Brain pericyte (primary cell): ENCODE measurements around the gene LEPROT.

Source experiments
- DNase-seq: peaks from one replicate; pipeline ENCODE4 v3.0.0-alpha.2; 2012; ENCODE audit warnings: low read depth, low spot score

Gene LEPROT

DNA sequence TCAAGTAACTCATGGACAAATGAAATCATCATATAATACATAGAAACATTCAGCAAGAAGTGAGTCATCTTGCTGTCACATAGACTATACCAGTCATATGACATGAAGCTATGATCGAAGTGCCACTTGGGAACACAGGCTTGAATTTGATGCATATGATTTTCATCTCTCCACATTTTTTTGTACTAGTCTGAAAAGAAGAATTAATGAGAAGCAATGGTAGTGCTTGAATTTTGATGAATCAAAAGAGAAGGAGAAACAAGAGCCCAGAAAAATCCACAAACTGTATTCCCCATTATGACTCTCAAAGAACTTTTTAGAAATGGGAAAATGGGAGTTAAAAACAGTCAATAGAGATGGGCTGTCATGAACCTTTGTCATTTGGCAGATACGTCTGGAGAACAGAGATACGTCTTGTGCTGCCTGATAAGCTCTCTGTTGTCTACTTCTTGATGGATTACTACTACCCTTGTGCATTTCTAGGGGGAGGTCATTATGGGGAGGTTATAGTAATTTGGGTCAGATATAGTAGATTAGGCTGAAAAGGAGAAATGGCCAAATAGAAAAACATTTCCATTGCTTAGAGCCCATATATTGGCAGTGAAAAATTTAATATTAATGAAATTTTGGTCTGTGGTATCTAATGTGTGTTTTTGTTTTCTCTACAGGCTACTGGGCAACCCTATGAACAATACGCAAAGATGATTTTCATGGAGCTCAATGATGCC lies 8.0 kb upstream of the LEPROT start:
- DNase-seq = no peak

DNA sequence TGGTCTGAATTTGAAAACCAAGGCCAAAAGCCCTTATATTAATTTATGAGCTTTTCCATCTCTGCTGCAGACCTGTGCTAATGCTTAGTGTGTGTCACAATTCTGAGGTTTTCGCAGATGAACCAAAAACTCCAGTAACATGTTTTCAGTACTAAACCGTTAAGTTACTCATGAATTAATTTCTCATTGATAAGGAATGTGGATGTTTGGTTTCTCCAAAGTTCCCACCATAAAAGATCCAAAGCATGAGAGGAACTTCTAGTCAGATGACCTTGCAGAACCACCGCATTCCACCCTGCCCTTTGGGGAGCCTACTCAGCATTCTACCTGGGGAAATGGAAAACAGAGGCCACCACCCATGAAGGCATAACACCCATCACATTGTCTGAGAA lies 7.5 kb upstream of the LEPROT start:
- DNase-seq = no peak

DNA sequence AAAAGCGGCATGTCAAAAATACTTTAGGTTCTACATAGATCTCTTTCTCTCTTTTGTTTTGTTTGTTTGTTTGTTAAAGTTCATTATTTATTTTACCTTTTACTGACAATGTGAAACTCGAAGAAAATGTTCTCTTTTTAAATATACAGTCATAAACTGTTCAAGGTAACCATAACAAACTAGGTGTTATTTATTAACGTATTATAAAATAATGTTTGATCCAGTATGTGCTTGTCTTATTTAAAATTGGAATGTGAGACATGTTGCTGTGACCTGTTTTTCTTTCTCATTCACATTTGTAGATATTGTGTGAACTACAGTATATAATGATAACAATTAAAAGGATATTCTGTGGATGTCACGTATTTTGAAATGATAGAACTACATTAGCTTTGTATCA lies 5.9 kb upstream of the LEPROT start:
- DNase-seq = no peak

DNA sequence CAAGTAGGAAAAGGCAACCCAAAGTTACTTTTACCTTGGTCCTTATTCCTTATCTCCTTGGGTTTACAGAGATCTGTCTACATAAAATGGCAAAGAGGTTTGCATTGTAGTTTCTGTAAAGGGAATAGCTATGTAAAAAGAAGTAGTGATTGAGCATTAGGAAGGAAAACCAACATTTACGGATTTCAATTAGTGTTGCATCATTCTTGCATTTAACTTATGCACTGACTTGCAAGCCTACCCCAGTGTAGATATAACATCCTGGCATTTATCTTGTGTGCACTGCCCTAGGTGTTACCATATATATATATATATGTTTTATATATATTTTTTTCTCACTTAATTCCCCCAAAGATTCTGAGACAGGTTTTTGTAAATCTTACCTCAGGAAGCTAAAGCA lies 3.7 kb upstream of the LEPROT start:
- DNase-seq = no peak

DNA sequence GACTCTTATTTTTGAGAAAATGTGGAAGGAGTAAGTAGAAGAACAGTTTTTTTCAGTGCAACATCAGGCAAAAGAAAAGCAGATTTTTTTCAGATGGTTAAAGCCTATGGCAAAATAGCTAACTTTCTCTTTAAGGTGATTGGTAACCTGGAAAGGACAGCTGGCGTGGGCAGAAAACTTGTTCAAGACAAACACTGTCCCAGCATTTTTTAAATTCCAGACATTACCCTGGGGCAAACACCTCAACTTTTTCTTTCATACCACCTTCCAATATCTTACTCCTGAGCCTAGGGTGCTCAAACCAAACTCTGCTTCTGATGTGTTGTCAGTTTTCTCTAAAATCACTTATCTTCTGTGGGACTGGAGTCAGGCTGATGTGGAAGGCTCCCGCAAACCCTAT lies 2.7 kb upstream of the LEPROT start:
- DNase-seq = no peak

DNA sequence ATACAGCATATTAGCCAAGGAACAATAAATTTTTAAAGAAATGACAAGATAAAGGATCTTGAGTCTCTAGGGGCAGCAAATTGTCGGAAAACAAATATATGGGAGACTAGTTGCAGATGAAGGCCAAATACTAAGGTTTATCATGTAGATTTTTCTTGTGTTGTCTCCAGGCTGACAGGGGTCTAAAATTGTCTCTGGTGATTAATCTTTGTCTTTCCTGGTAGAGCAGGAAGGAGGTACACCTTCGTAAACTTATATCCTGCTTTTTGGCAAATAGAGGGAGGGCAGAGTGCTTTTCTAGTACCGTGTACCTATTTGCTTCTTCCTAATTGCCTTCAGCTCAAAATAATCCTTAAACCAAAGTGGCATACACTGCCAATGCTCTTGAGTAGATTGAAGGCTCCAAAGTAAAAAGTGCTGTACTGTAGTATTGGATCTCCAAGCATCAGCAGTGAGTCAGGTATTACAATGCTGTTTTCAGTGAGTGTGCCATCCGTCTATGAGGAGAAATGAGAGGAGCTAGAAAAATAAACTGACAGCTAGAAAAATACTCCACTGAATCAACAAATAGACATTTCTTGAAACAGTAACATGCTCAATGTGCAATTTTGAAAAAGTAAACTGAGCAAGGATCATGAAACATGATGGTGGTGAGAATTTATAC lies 1.8 kb upstream of the LEPROT start:
- DNase-seq = no peak

DNA sequence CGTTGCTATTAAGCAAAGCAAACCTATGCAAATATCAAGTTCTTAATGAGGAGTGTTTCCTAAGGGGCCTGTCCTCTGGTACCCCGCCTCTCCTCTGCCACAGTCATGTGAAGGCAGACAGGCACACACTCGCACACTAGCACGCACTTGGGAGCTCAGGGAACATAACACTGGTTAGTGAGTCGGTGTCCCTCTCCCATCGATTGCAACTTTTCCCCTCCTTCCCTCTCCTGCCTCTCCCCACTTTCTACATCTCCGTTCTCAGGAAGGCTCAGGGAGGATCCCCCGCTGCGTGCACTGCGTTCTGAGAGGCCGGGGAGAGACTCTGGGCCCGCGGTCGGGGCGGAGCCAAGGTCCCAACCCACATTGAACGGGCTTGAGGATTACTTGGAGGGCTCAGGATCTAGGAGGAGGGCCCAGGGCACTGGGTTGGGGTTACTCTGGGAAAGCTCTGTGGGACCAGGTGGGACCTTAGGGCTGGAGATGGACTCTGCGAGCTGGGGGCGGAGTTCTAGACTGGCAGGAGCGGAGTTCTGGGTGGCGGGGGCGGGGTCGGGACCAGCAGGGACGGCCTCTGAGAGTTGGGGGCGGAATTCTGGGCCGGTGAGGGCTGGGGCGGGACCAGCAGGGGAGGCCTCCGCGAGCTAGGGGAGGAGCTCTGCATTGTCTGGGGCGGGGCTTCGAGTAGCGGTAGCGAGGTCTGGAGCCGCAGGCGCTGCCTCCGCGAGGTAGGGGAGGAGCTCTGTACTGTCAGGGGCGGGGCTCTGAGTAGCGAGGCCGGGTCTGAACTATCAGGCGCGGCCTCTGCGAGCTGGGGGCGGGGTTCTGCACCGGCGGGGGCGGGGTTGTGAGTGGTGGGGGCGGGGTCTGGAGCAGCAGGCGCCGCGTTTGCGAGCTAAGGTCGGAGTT lies 533 bp upstream of the LEPROT start:
- peak; percentile 94 for DNase-seq

DNA sequence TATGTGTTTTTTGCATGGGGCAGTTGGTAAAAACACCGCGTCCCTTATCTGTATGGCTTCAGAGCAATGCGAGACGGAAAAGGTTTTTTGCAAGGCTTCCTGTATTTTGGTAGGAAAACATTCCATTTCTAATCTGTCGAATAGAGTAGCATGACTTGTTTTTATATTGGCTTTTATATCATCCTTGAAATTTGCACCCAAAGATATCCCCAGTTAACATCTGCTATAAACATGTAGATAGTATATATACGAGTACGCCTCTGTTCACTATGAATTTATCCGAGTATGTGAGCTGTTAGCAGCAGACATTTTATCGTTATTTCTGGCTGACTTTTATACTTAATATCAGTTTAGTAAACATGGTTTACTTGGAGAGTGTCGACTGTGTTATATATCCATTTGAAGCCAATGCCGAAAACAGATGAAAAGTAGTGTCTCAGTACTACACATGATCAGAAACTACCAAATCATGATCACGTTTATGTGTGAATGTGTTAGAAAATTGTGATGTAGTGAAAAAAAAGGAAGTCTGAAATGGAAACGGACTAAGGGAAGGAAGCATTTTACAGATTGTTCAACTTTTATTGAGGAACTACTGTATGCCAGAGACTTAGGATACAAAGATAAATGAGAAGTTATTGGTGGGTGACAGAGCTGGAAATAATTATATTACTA lies 1.0 kb downstream of the LEPROT start:
- DNase-seq = no peak

DNA sequence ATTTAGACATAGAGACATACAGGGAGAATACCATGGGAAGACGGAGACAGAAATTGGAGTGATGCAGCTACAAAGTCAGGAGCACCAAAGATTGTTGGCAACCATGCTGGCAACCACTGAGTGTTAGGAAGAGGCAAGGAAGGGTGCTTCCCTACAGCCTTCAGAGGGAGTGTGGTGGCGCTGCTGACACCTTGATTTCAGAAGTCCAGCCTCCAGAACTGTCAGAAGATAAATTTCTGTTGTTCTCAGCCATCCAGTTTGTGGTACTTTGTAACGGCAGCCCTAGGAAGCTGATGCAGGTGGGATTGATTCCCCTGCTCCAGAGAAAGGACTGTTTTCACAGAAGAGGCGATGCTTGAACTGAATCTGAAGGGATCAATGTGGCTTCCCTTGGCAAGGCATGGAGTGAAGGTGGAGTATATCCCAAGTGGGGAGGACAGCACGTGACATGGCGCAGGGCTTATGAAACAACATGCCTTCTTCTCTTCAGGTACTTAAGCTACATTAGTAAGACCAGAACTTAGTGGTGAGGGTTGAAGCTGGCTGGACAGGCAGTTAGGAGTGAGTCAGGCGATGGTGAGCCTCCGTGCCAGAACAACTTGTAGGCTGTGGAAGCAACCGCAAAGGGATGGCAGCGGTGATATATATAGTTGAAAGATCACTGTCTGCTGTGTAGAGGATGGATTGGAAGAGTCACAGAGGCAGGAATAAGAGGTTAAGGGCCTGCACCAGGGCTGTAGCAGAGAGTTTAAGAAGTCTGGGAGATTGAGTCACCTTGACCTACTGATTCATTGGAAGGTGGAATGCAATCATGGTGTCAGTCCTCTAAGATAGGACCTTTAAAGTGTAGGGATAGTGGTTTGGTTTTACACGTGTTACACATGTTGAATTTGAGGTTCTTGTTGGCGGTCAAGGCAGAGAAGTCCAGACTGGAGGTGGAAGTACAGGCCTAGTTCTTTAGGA lies 2.1 kb downstream of the LEPROT start:
- no peak for DNase-seq

DNA sequence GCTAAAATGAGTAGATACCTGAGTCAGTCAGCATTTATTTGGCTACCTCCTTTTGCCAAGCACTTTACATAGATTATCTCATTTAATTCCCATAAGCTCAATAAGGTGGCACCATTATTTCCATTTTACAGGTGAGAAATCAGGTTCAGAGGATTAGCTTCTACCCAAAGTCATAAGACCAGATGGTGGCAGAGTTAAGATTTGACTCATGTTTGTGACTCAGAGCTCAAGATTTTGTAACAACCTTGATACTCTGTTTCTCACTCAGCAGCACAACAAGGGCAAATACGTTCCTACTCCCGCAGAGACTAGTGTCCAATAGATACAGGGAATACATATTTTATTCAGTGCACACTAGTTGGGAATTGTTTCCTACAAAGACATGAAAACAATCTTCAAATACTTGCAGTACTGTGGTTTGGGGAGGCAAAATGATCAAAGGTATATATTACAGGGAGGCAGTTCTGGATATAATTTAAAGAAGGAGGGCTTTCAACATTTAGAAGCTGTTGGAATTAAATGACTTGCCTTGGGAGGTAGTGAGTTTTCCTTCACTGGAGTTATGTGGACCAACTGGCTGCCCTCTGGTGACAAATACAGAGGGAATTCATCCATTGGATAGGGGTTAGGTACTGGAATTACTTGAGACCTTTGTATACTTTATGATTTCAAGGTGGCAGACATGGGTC lies 3.6 kb downstream of the LEPROT start:
- DNase-seq = no peak

DNA sequence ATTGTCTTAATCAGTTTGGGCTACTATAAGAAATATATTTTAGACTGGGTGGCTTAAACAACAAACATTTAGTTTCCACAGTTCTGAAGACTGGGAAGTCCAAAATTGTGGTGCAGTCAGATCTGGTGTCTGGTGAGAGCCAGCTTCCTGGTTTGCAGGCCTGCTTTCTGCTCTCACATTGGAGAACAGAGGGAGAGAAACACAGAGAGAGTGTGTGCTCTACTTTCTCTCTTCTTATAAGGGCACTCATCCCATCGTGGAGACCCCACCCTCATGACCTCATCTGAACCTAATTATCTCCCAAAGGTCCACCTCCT lies 4.1 kb downstream of the LEPROT start:
- no peak for DNase-seq

DNA sequence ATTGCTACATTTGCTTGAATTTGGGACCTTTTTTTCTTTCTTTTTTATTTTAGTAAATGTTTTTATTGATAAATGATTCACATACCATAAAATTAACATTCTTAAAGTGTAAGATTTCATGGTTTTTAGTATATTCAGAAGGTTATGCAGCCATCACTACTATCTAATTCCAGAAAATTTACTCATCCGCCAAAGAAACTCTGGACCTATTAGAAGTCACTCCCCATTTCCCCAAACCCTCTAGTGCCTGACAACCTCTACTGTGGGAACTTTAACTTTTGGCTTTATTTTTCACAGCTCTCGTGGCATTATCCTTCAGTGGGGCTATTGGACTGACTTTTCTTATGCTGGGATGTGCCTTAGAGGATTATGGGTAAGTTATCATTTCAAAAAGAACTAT lies 4.5 kb downstream of the LEPROT start:
- DNase-seq = no peak

DNA sequence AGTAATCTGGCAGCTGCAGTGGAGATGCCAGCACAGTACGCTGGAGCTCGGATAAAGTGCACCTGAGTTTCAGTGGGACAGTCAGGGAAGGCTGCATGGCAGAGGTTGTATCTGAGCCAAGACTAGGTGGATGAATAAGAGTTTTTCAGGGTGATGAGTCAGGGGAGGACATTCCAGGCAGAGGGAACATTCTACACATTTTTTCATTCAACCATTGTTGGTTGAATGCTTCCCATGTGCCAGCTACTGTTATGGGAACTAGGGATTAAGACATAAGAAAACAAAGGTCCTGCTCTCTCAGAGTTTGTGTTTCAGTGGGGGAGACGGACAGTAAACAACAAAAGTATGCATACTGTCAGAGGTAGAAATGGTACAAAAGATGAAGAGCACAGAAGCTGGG lies 5.2 kb downstream of the LEPROT start:
- DNase-seq = no peak

DNA sequence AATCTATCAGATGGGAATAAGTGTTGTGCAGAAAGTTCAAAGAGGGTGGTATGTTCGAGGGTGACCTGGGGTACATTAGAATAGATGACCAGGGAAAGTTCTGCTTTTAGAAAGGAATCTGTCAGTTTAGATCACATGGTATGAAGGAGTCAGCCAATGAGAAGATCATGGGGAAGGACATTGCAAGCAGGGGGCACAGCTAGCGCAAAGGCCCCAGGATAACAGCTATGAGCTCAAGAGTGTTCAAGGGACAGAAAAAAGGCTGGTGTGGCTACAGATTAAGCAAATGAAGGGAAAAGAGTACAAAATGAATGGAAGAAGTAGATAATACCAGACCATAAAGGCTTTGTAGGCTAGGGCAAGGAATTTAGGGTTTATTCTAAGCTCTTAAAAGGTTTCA lies 8.6 kb downstream of the LEPROT start:
- DNase-seq = no peak

DNA sequence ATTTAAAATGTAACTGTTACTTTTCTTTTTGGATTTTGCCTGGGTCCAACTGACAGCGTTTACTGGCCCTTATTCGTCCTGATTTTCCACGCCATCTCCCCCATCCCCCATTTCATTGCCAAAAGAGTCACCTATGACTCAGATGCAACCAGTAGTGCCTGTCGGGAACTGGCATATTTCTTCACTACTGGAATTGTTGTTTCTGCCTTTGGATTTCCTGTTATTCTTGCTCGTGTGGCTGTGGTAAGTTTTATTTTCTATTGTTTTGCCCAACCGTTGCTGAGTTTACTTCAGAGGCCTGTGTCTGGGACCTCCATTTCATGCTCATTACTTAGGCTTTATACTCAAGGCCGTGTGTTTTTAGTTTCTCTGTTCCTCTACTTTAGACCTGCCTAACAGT lies 9.3 kb downstream of the LEPROT start:
- DNase-seq = peak; percentile 59

DNA sequence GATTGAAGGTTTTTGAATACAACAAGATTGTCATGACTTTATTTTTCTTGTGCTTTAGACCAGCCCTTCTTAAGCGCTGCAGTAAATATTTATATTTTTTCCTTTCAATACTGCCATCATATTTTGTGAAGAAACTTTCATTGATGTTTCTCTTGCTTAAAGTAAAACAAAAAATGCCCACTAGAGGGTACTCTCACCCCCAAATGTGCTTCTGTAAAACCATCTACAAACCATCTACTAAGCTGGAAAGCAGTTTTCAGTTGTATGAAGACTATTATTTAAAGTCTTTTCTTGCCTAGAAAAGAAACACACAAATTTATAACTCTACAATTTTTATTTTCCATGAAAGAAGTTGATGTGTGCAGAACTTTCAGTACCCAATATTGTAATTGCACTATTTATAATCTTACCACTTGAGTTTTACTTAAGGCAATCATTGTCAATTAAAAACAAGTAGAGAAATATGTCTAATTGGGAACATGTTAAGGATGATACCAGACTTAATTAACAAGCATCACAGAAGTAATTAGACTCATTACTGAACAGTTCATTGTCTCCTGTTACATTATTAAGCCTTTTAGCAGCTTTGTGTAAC lies 10.7 kb downstream of the LEPROT start:
- no peak for DNase-seq

DNA sequence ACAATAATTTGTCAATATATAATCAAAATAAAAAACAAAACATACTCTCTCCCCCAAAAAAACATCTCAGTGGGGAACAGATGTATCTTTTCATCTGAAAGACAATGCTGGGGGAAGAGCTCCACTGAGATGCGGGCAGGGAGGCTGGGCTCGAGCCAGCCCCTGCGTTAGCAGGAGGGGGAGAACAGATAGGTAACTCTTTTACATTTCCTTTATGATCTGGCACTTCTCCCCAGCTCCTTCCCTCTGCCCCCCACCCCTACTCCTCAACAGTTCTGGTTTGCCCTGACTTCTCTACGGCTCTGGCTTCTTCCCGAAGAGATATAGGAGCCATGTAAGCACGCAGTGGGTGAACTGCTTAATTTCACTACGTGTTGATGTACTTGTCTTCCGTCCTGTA lies 12.4 kb downstream of the LEPROT start:
- DNase-seq = no peak

DNA sequence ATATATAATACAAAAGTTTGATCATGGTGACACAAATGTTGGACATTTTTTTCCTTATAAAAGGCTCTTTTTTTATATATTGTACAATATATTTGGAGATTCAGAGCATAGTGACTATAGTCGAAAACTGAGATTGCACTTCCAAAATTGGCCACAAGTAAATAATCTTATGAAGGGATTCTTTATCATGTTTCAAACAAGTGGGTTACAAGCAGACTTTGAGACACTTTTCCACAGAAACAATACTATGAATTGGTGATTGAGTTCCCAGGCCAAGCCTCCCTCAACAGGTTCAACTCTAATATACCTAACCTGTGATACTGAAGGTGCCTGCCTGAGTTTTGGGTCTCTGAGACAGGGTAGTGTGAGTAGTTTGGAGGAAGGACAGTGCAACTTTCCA lies 13.8 kb downstream of the LEPROT start:
- DNase-seq = no peak

DNA sequence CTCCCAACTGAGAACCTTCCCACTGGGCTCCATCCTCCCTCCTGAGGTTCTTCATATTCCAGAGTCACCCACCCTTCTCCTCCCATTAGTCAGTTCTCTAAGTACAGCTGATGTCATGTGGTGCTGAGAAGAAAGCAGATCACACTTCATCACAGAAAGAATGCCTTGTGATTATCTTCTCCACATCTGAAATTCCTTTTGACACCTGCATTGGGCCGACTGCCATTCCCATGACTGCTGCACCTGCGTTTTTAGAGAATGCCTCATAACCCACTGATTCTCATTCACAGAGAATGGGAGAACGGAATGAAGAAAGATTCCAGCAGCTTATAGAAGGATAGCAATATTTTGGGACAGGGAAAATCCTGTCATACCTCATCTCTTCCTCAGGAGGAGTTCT lies 14.3 kb downstream of the LEPROT start:
- no peak for DNase-seq

DNA sequence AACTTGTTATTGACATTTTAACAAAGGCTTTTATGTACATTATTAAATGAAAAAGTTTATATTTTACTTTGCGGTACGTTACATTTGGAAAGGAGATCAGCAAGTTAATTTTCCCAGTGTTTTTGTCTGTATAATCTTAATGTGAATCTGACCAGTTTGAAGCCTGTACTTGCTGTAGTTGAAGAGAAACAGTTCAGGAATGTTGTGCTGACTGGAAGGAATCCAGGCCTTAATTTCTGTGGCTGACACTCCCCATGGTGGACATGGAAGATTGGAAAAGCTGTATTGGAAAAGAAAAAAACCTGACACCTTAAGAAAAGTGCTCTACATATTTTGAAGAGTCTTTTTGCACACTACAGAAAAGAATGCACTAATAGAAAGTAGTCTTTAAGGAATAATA lies 15.5 kb downstream of the LEPROT start:
- no peak for DNase-seq
